ENCODE data around the gene IMPA2.

IMPA2 gene

DNA sequence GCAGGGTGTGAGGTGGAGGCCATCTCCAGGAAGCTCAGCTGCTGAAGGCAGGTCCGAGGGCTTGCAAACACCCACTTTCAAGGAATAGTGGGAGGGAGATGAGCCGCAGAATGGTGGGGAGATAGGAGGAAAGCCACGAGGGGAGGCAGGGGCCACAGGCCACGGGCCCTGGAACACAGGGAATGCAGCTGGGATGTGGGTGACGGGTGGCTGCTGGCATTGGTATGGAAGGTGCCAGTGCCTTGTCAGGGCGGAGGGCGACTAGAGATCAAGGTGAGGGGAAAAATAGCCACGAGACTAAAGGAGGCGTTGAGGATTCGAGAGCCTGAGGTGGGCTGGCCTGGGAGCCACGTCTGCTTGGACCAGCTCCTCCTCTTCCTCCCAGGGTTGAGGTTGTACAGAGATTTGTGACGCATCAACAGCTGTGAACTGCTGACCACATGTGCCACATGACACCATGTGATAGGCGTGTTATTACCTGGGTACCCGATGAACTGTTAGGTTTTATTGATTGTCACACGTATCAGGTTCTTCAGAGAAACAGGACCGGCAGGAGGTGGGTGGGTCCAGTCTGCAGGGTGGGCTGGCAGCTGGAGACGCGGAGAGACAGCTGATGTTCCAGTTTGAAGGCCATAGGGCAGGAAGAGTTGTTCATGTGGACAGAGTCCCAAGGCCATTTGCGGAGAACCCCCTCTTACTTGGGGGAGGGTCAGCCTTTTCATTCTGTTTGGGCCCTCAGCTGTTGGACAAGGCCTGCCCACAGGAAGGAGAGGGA lies 9.9 kb downstream of the IMPA2 start:
- no peak for DNase-seq

DNA sequence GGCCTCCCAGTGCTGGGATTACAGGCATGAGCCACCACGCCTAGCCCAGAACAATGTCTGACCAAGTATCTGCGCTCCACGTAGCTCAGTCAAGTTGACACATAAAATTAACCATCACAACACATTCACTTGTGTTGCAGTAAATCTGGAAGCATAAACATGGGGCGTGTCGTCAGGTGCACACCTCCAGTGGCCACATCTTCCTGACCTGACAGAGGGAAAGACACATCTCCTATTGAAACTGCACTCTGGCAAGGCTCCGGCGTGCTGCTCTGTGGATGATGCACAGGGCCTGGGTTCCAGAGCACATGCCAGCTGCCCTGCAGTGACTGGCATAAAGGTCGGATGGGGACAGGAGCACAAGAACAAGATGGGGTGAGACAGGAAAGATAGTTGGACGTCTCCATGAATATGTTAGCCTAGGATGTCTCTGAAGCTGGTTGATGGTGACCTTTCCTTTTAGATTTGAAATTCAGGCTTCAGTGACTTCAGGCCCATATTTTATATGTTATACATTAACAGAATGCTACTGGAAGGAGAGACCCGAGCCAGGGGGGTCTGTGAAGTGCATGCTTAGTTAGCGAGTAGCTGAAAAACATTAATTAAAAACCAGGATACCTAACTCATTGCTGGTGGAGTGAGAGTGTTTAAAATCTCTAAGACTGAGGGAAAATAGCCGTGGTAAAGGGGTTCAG lies 10.9 kb downstream of the IMPA2 start:
- no peak for DNase-seq

DNA sequence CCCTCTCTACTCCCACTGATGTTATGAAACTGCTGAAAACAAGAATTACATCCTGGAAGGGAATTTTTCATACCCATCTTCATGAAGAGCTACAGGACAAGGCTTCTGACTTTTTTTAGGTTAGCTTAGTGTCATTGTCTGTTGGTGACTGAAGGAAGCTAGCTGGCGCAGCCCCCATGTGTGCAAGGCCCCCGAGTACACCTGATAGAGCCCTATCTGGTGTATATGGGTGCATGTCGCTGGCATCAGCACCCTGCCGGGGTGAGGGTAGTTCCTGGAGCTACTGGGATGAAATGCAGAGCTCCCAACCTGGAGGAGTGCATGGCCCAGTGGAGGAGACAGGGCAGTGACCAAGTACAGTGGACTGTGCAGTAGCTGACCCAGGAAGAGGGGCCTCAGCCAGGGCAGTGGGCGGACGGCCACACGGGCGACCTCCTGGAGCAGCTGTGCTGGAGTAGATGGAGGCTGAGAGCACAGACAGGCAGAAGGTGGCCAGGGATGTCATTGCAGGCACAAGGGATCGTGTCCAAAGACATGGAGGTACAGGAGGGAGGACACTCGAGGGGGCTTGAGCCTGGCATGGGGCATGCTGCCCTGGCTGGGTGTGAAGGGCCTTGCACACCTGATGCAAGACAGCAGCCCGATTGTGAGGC lies 12.1 kb downstream of the IMPA2 start:
- no peak for DNase-seq

DNA sequence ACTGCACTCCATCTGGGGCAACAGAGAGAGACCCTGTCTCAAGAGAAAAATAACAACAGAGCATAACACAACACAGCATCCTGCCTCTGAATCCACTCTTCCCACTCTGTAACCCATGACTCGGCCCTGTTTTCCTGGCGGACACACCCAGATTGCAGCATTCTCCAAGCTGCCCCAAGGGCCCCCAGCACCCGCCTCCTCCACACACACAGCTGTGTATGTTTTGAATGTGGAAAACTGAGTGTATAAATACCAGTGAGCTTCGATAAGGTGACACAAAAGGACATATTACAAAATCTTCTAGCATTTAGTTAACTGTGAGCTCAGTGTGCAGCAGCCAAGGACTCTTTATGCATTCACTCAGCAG lies 13.0 kb downstream of the IMPA2 start:
- no peak for DNase-seq

DNA sequence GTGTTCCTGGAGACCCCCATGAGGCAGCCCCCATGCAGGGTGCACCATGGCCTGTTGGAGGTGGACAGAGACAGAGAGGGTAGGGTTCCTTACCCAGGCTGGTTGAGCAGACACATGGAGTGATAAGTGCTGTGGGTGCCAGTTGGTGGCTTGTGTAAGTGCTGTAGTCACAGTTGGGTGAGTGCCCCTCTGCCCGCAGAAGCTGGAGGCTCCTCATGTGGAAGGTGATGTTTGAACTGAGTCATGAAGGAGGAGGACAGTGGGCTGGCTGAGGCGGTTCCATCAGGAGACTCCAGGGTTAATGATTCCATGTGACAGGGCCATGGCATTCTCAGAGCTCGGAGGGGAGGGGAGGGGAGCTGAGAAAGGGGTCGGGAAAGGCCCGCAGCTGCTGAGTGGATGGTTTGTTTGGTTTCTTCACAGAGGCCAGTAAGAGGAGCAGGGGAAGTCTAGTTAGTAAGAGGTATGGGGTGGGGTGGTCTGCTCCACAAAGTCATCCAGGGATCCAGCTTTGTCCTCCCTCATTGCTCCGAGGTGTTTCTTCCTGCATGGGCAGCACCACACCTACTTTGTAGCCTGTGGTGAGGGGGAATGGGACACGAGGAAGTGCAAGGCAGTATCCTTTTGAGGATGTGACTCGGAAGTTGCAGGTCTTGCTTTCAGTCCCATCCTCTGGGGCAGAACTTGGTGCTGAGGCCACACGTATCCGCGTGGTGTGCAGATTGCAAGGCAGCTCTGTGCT lies 13.6 kb downstream of the IMPA2 start:
- no peak for DNase-seq

DNA sequence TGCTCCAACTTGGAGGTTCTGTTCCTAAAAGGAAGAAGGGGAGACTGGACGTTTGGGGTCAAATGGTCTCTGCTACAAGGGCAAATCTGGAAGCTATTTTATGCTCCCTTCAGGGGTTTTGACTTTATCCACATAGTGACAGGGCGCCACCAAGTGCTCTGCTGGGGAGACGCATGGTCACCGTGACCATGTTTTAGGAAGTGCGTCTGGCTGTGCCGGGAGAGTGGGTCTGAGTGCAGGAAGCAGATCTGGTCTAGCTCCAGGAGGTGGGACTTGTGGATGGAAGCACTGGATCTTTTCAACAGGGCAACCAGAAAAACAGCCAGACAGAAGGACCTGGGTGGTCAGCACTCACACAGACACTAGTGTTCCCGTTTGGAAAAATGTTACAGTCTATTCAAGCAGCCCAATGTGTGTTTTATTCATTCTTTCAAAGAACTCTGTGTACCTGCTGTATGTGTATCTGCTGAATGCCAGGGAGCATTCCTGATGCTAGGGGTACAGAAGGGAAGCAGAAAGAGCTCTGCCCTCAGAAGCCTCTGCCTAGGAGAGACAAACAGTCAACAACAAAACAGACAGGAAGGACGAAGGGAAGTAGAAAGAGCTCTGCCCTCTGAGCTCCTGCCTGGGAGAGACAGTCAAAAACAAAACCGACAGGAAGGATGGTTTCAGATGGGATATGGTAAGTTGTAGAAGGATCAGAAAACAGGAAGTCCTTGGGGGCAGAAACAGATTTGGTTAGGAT lies 14.3 kb downstream of the IMPA2 start:
- peak; percentile 60 for DNase-seq

DNA sequence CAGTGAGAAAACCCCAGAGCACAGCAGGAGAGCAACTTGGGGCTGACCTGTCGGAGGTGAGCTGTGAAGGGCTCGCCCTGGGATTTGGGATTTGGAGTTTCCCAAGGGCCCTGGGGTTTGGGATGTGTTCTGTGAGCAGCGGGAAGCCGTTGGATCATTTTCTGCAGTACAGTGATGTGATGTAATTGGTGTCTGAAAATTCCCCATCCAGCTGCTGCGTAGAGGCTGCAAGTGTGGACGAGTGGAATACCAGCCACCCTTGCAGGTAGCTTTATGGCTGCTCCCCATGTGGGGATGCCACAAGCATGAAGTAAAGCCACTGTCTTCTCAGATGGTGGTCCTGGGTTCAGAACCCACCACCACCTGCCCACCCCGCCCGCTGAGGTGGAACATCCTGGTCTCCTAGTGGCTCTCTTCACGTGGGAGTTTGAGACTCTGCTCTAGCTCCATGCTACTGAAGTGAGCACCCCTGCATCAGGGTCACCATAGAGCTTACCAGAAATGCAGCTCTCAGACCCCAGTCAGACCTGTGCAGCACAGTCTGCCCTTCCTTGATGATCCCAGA lies 15.0 kb downstream of the IMPA2 start:
- no peak for DNase-seq

DNA sequence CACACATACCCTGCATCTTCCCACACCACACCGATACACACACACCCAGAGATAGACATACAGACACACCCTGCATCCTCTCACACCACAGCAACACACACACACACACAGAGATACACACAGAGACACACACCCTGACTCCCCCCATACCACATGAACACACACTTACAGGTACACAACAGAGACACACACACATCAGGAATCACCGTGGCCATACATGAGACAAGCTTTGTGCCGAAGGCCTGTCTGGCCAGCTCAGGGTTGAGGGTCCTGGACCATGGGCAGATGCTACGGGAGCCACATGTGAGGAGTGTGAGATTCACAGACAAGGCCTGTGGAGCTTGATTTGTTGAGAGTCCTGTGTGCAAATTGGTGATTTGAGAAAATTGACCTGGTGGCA lies 15.6 kb downstream of the IMPA2 start:
- no peak for DNase-seq

DNA sequence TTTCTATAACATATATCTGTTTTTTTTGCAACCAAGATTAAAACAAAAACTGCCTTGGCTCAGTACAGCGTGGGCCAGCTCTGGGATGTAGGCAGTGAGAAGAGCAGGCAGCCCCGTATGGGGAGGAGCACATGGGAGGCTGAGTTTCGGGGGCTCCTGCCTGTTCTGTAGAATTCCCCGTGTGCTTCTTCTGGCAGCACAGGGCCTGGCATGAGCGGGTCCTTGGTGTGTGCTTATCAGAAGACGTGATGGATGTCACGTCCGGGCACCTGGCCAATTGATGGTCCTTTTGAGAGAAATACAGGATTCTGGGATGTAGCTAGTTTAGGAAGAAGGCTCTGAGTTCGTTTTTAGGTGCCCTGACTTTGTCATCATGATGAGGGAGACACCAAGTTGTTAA lies 16.2 kb downstream of the IMPA2 start:
- no peak for DNase-seq

DNA sequence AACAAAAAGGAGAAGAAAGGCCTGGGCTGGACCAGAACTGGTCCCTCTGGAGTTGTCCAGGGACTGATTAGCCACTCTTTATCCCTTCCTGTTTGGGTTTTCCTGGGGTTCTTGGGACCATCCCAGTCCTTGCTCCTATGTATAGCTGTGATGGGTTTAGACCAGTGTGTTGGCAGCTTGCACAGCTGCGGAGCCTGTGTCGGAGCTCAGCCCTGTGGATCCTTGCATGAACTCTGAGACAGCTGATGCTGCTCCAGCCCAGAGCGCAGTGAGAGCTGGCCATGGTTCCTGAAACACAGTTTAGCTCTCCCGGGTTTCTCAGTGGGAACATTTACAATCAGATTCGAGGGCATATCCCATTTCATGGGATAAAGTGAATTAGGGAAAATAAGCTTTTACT lies 16.9 kb downstream of the IMPA2 start:
- DNase-seq = no peak

DNA sequence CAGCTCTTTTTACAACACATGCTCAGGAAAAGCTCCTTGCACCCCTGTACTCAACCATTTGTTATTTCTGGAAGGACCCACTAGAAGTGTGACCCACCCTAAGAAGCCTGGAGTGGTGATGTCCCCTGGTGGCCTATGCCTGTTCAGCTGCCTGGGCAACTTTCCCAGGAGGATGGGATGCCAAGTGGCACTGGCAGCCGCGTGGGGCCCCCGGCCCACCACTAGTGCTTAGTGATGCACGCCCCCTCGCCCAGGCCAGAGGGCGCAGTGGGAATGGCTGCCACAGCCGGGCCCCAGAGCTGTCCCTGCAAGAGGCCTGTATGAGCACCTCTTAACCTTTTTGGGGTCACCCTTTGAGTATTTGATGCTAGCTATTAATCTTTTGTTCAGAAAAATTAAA lies 18.1 kb downstream of the IMPA2 start:
- DNase-seq = no peak

DNA sequence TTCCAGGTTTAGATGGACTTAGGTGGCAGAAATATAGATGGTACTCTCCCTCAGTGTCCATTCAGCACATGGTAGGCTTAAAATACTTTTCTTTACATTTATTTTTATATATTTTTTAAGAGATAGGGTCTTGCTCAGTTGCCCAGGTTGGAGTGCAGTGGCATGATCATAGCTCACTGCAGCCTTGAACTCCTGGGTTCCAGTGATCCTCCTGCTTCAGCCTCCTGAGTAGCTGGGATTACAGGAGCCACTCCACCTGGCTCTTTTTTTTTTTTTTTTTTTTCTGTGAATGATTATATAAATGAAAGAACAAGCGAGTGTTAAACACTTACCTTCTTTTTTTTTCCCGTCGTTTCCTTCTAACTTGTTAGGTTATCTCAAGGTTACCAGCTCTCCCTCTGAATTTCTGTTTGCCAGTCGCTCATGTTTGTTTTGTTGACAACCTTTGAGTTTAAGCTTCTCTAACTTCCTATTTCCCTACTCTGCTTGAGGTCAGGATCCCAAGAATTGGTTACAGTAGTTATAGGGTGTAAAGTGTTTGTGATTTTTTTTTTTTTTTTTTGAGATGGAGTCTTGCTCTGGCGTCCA lies 18.9 kb downstream of the IMPA2 start:
- DNase-seq = no peak

DNA sequence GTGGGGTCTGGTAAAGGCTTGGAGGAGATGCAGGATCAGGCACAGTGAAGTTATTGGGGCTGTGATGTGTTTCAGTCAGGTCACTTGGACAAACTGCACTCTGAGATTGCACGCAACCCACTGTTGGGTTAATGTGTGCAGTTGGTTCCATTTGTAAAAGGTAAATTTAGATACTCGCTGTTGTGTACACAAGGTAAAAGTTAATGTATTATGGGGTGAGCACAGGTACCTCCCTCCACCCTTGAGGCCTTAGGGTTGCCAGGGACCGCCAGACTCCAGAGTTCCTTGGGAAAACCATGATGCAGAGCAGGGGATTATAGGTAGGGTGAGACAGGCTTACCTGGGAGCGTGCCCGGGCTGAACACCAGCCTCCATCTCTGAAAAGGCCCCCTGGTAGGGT lies 20.1 kb downstream of the IMPA2 start:
- DNase-seq = no peak

DNA sequence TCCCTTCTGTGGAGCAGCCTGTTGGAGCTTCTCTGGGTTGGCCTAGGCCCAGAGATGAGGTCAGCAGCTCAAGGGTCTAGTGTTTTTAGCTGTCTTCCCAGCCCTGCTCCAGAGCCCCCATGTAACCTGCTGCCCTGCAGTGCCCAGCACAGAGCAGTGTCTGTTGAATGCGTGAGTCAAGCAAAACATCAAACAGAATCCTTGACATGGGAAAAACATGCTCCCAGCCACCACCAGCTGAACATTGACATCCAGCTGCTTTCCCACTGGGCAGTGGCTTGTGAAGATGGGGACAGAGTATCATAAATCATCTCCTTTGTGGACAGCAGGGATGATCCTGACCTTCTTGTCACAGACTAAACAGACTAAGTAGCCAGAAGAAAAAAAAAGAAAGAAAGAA lies 22.6 kb downstream of the IMPA2 start:
- DNase-seq = no peak

DNA sequence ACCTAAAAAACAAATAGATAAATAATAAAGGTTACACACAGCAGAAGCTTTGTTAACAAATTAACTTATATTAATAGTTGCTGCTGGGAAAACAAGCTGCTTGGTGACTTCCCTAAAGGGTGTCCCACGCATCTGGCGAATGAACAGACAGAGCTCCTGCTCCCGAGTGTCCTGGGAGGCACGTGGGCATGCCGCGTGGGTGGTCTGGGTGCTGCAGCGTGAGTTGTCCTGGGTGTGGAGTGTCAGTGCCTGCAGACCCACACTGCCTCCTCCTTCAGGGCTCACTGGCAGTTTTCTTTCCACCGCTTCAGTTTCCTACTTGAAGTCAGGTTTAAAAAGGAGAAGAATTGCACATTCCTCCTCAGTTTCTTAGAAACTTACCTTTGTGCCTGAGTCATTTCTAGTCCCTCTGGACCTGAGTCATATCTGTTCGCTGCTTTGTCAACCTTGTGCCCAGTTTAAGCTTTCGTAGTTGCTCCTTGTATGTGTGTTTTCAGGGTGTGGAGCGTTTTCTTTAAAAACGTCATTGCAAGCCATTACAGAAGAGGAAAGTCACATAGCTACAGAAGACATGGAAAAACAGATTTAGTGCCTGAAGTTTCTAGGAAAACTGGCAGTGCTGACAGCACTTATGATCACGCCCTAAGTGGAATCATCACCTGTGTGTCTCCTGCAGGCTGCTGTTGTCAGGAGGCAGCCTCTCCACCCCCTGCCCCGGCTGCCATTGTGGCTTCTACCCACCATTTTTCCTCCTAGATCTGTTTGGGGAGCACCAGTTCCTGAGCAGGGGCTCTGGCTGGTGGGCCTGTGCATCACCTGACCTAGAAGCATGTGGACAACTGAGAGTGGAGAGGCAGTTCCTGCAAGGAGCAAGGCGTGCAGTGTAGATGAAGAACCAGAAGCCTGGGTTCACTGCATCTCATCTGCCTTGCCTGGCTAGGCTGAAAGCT lies 24.5 kb downstream of the IMPA2 start:
- DNase-seq = no peak

DNA sequence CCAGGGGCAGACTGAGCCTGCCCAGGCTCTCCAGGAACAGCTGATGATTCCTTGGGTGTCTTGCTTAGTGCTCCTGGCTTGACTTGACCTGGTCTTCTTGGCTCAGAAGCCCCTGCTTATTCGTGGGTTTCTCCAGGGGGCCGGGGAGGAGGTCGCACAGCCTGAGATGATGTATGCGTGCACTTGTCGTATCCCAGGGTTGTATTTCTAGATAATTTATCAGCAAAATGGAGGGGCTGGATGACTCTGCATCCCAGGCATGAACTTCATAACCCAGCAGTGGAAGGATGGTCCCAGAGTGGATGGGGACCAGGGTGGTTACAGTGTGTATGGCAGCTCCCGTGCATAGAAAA lies 25.2 kb downstream of the IMPA2 start:
- DNase-seq = no peak

DNA sequence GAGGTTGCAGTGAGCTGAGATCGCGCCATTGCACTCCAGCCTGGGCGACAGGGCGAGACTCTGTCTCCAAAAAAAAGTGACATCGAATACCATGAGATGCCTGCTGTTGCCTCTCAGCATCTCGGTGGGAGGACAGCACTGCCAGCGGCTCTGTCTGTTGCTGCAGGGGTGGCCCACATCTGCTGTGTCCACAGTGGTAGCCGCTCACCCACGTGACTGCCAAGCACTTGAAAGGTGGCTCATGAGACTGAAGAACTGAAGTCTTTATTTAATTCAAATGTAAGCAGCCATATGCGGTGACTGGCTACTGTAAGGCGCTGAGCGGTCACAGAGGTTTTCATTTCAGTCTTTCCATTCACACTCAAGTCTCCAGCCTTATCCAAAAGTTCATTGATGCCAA lies 25.8 kb downstream of the IMPA2 start:
- DNase-seq = no peak

DNA sequence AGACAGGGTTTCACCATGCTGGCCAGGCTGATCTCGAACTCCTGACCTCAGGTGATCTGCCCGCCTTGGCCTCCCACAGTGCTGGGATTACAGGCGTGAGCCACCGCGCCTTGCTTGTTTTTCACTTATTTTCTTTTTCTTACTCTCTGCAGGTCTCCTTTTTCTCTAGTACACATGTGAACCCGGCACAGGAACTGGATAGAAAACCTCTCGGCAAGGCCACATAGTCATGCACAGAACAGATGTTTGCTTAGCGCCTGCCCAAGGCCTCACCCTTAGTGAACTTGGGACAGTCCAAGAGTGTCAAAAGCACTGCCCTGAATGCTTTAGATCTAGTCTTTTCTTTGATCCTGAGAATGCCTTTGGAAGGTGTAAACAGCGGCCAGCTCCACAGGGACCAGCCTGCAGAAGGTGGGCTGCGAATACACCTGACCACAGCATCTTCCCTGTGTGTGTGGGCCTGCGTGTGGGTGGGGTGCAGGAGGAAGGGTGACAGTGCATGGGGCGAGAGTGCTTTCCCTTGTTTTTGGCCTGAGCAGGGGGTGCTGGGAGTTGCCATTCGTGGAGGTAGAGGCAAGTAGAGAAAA lies 27.0 kb downstream of the IMPA2 start:
- no peak for DNase-seq

DNA sequence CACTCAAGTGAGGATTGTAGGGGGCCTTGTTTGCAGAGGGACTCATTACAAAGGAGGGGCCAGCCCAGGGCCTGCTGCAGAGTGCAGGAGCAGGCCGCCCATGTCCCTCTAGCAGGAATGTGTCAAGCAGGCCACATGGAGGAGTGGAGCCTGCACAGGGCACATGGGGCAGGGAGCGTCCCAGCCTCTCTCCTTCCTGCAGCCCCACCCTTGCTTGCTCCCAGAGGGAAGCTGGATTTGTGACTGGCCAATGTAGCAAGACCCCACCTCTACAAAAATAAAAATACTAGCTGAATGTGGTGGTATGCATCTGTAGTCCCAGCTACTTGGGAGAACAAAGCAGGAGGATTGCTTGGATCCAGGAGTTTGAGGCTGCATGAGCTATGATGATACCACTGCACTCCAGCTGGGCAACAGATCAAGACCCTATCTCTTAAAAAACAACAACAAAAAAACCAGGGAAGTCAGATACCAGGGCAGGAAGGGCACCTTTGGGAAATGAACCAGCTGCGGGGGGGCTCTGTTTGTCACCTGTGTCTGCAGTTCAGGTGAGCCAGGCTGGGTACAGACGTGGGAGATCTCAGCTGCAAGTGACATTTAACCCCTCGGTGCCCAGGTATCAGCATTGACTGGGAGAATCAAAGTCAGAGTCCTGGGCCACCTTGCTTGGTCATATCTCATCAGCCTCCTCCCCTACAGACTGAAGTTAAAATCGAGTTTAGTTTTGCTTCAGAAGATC lies 27.7 kb downstream of the IMPA2 start:
- no peak for DNase-seq
